T-helper 2 cell treated with Interferon-gamma antibody and Interleukin-4, amounts not matched to agents 100 ng/mL and 5 ng/mL, for 36 hours (primary cell): ENCODE measurements around the gene FOXK1. TPM values are rescaled to one million over a fixed set of nuclear protein-coding genes. Genes with fewer than 3 reads are reported as not detected.
"Not testable (repeated sequence)": the region's sequence is repeated elsewhere in the genome, so short reads cannot be mapped to it uniquely, and the experiment has no call there.

Source experiments
- intact Hi-C: fragments of 100-400 bp; cut with micrococcal nuclease; formaldehyde crosslinking; loops from one replicate; pipeline ENCODE4 v1.15.1; 2023
- total RNA-seq: library from RNA; stranded (reverse); gene quantifications from 2 replicates; pipeline ENCODE4 v1.2.3, GENCODE V29; 2022

The FOXK1 gene
- total RNA-seq, 1 donor from 2014 or later, result 32.8 TPM

DNA sequence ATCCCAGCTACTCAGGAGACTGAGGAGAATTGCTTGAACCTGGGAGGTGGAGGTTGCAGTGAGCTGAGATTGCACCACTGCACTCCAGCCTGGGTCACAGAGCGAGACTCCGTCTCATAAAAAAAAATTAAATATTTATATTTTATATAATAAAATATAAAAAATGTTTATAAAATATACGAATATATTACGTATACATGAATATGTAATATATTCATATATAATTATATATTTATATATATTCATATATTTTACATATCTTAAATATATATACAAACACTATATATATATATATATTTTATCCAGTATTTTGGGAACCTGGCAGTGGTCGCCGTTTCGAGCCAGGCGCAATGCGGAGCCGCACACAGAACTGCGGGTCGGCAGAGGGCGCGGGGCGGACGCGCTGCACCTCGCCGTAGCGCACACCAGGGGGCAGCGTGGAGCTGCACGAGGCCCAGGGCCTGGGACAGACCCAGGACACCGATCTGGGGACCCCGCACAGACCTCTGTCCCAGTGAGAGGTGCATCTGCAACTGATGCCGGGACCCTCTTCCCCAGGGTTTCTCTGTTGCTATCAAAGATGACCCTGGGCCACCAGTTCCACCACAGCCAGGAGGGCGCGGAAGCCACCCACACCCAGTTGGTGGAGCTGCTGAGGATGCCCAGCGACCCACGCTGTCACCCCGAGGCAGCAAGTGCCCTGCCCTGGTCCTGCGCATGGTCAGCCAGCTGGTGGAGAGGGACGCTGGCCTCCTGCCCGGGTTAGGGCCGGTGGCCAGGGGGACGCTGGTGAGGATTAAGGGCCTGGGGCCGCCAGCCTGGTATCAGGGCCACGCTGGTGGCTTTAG, 116.0 kb downstream of the FOXK1 start:
- intact Hi-C loops, result loop anchor here (1.0 to 2.0 kb wide), 2 partner anchors 85 to 287 kb away; partner anchors contain the start of gene RADIL

DNA sequence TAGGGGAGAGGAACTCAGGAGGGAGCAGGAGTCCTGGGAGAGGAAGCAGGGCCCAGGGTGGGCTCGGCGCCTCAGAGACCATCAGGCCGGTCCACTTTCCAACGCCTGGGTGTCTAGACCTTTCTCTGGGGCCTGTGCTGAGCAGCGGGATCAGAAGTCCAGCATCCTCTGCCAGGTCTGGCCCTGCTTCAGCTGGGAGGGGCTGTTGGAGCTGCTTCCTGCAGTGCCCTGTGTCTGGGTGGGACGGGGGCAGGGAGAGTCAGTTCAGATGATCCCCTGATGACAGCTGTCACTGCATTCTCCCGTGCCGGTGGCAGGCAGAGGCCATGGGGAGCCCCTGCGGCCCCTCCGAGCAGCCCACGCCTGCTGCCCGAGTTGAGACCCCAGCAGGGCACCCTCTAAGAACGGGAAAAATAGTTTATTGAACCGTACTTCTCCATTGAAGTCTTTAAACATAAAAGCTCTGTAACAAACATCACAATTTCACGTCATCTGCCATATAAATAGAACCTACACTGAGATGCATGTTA, 116.7 kb downstream of the FOXK1 start:
- intact Hi-C loops, result loop anchor here (1.0 to 2.0 kb wide), 2 partner anchors 85 to 286 kb away; partner anchors contain the start of gene RADIL

DNA sequence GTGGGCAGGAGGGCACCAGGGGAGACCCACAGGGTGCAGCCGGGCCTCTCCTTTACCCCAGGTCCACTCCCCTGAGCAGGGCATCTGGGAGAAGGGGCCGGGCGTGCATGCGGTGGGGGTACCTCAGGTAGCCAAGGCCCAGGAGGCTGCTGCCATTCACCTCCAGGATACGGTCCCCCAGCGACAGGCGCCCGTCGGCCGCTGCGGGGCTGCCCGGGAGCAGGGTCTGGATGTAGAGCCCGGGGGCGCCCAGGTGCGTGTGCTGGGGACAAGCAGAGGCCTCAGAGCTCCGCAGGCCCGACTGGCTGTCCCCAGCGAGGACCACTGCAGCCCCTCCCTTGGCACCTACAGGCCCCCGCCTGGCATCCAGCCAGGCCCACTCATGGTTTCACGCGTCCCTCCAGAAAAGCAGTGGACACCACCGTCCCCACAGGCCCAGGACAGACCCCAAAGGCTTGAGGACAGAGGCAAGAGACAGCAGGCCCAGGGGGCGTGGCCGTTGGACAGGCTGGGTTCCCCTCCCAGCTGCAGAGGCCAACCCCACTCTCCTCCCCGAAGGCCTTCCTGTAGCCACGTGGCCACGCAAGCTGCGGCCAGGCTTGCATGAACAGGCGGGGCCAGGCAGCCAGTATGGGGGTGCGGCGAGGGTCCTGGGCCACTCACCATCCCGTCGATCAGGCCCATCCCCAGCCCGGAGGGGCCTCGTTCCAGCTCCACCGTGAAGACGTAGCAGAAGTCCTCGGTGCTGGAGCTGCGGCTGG, 117.6 kb downstream of the FOXK1 start:
- intact Hi-C loops, result loop anchor here (2.0 kb wide), 1 partner anchor 285 kb away; no protein-coding TSS in a partner anchor

DNA sequence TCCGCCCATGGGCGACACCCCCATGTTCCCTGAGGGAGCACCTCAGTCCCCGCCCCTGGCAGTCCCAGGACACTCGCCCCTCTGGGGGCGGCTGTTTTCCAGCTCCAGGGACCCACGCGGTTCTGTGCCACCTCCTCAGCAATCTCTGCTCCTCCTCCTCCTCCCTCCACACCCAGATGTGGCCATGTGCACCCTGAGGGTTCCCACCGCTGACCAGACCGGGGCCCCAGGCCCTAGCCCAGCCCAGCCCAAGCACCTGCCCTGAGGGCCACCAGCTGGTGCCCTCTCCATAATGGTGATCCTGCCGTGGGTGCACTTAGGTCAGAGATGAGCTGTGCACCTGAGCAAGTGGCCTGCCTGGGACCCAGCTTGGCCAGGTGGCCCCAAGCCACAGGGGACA, 118.4 kb downstream of the FOXK1 start:
- intact Hi-C loops, result no loop called here

DNA sequence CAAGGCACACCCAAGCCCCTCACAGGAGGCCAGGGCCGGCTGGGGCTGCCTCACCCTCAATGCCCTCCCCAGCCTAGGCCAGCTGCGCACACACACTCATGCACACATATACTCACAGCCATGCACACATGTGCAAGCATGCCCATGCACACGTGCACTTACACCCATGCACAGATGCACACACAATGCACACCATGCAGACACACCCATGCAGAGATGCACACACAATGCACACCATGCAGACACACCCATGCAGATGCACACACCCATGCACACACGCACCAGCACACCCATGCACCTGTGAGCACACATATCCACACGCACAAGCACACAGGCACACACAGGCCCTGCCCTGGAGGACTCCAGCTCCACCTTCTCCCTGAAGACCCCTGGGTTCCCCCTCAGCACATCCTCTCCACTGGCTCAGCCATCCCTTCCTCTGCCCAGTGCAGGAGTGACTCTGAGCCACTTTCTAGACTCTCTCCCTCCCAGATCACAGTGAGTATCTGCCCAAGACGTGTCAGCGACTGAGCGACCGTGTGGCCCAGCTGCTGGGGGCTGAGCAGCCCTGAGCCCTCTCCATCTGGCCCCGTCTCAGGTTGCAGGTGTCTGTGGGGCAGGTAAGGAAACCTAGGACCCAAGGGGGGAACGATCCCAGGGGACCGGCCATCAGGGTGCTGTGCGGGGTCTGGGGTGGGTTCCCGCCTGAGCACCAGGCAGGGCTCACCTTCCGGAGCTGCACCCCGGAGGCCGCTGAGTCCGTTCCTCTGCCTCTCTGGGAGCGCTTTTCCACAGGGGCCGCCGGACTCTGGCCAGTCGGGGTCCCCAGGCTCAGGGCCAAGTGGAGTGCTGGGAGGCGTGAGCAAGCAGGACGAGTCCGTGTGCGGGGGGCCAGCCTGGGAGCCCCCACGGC, 119.1 kb downstream of the FOXK1 start:
- intact Hi-C loops, result no loop called here

DNA sequence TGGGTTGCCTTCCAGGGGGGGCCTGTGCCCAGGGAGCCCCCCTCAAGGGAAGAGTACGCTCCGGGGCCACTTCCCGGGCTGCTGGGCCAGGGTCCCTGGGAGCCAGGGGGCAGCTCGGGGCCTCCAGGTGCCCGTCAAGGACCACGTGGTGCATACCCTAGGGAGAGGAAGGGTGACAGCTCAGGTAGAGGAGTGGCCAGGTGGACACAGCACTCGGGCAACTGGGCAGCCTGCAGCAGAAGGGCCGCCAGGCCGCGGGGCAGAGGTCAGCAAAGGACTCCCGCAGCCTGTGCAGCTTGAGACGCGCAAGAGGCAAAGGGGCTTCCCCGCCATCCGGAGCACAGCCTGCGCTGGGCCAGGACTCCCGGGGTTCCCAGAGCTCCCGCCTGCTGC, 119.7 kb downstream of the FOXK1 start:
- intact Hi-C loops, result no loop called here

DNA sequence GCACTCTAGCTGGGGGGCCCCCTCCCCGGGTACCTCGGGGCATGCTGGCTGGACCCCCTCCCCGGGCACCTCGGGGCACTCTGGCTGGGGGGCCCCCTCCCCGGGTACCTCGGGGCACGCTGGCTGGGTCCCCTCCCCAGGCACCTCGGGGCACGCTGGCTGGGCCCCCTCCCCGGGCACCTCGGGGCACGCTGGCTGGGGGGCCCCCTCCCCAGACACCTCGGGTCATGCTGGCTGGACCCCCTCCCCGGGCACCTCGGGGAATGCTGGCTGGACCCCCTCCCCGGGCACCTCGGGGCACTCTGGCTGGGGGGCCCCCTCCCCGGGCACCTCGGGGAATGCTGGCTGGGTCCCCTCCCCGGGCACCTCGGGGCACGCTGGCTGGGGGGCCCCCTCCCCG, 120.5 kb downstream of the FOXK1 start:
- intact Hi-C loops, result not testable (repeated sequence)

DNA sequence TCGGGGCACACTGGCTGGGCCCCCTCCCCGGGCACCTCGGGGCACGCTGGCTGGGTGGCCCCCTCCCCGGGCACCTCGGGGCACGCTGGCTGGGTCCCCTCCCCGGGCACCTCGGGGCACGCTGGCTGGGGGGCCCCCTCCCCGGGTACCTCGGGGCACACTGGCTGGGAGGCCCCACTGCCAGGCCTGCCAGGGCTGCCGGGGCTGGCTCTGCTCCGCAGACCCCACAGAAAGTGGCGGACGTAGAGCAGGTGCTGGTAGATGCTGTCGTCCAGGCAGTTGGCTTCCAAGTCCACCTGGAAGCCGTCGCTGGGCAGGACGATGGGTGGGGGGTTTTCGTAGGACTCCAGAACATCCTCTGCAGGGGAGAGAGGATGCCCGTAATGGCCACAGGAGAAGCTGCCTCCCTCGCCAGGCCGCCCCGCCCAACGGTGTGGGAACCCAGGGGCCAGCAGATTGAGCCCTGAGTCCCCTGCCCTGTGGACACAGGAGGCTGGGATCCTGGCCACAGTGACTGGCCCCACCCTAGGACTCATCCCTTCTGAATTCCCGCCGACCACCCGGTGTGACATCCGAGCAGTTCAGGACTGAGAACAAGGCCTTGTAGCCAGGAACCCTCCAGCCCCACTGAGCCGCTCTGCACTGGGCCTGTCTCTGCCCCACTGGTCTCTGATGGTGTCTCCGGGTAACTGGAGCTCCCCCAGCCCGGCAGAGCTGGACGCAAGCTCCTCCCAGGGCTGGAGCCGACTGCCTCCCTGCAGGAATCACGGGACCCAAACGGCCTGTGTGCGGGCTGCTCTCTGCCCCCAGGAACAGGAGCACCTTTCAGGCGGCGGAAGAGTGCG, 121.5 kb downstream of the FOXK1 start:
- intact Hi-C loops, result no loop called here

DNA sequence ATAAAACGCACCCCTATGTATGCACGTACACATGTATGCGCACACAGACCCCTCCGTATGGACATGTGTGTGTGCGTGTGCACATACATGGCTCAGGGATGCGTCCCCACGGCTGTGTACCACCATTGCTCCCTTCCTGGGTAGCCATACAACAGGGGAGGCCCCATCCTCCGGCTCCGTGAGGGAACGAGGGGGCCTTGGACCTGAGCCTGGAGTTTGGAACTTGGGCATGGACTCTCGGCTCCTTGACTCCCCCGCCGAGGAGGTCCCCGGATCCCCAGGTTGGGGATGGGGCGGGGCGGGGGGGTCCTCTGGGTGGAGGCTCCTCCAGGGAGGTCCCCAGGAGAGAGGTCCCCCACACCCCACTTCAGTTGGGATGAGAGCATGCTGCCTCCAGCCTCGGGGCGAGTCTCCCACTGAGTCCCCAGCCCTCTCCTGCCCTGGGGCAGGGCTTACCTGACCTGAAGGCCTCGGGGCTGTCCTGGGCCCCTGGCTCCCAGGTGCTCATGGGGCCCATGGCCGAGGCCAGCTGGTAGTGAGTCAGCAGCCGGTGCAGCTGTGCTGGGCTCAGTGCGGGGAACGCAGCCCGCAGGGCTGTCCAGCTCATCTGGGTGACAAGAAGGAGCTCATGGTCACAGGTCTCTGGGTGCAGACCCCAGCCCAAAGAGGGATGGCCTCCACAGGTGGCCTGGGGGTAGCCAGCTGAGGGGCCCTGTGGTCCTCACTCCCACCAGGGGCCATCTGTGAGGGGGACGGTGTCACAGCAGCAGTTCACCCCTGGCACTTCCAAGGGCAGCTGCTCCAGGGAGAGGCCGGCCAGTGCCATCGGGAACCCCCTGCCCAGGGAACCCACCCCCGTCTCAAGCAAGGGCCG, 123.3 kb downstream of the FOXK1 start:
- intact Hi-C loops, result no loop called here

DNA sequence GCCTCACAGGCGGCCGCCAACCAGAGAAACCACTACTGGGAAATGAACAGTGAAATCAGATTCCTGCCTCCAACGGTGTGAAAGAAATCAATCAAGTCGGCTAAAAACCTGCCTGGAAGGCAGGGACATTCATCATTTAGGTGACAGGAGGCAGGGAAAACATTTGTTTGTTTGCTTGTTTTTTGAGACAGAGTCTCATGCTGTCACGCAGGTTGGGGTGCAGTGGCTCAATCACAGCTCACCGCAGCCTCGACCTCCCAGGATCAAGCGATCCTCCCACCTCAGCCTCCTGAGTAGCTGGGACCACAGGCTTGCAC, 123.8 kb downstream of the FOXK1 start:
- intact Hi-C loops, result no loop called here

DNA sequence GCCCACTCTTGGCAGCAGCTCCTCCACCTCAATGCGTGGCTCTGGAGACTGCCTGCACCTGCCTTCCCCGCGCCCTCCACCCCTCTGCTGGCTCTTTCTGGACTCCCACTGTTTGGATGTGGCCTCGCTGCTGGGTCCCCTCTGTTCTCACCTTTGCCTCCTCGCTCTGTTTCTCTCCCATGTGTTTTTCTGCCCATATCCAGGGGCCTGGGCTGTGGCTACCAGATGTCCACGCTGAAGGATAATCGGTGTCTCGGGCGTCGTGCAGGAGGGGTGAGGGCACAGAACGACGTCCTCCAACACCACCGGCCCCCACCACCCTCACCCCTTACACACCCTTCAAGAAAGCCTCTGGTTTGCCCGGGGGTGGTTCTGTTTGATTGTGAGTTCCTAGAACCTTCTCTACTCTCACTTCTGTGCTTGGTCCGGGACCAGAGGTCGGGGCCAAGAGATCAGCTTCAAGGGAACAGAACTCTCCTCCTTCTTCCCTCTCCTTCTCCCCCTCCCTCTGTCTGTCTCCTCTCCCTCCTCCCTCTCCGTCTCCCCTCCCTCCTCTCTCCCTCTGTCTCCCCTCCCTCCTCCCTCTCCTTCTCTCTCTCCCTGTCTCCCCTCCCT, 125.0 kb downstream of the FOXK1 start:
- intact Hi-C loops, result no loop called here

DNA sequence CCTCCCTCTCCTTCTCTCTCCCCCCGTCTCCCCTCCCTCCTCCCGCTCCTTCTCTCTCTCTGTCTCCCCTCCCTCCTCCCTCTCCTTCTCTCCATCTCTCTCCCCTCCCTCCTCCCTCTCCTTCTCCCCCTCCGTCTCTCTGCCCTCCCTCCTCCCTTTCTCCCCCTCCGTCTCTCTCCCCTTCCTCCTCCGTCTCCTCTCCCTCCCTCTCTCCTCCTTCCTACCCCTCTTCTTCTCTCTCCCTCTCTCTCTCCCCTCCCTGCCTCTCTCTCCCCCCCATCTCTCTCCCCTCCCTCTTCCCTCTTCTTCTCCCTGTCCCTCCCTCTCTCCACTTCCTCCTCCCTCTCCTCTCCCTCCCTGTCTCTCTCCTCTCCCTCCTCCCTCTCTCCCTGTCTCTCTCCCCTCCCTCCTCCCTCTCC, 125.5 kb downstream of the FOXK1 start:
- intact Hi-C loops, result no loop called here

DNA sequence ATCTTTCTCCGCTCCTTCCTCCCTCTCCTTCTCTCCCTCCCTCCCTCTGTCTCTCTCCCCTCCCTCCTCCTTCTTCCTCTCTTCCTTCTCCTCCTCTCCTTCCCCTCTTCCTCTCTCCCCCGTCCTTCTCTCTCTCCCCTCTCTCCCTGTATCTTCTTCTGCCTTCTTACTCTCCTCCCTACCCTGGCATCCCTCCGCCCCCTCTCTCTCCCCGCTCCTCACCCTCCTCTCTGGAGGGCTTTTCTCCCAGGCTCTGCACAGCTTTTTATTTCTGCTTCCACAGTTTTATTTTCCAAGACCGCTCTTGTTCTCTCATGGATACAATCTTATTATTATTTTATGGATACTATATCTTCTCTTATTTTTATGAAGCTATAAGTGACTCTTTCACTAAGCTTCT, 125.9 kb downstream of the FOXK1 start:
- intact Hi-C loops, result no loop called here

DNA sequence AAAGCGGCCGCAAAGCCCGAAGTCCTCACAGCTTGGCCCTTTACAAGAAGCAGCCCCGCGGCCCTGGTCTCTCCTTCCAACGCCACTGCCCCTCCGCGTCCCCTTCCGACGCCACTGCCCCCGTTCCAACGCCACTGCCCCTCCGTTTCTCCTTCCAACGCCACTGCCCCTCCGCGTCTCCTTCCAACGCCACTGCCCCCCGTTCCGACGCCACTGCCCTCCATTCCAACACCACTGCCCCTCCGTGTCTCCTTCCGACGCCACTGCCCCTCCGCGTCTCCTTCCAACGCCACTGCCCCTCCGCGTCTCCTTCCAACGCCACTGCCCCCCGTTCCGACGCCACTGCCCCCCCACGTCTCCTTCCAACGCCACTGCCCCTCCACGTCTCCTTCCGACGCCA, 126.5 kb downstream of the FOXK1 start:
- intact Hi-C loops, result no loop called here

DNA sequence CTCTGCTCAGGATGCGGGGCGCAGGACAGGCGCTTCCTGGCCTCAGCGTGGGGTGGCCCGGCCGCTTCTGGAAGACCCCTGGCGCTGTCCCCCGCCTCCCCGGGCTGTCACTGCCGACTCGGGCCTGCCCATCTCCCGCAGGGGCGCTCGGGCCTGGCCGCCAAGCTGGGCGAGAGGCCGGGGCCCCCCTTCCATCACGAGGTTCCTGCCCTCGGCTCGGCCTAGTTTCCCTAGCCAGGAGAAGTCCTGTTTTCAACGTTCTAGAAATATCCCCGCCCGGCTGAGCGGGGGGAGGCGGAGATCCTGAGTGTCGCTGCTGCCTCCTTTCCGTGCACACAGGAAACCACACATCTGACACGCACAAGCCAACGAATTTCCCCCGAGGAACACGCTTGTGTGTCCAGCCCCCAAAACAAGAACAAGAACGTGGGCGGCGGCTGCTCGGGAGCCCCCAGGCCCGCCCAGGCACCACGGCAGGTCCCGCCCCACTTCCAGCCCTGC, 127.0 kb downstream of the FOXK1 start:
- intact Hi-C loops, result no loop called here

DNA sequence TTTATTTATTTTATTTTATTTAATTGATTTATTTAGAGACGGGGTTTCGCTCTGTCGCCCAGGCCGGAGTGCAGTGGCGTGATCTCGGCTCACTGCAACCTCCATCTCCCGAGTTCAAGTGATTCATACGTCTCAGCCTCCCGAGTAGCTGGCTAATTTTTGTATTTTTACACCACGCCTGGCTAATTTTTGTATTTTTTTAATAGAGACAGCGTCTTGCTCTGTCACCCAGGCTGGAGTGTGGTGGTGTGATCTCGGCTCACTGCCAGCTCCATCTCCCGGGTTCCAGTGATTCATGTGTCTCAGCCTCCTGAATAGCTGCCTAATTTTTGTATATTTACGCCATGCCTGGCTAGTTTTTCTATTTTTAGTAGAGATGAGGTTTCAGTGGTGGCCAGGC, 127.6 kb downstream of the FOXK1 start:
- intact Hi-C loops, result no loop called here

DNA sequence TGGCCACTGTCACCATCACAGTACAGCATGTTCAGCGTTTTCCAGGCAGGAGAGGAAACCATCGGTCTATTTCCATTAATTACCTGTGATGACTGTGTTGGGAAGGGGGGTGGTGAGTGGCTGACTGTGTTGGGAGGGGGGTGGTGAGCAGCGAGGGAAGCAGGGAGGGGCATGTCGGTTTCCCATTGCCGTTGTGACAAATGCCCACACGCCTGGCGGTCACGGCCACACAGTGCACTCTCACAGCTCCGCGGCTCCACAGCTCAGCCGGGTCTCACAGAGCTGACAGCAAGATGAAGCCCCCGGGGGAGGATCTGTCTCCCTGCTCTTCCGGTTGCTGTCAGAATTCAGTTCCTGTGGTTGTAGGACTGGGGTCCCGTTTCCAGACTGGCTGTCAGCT, 132.3 kb downstream of the FOXK1 start:
- intact Hi-C loops, result no loop called here

DNA sequence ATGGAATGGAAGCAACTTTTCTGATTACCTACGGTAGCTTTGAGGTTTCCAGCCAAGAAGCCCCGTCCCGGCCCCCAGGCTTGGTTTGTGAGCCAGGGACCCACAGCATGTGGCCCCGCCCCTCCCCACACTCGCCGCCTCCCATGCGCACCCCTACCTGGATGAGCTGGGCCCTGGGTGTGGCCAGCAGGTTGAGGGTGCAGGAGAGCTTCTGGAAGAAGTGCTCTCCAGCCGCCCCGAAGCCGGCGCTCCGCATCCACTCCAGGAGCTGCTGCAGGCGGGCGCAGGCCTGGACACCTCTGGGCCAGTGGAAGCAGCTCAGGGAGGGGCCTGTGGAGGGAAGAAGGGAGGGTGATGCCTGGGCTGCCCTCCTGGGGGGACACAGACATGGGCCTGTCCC, 133.0 kb downstream of the FOXK1 start:
- intact Hi-C loops, result no loop called here
